ENCODE data around the gene TRIM37. TPM values are rescaled to one million over a fixed set of nuclear protein-coding genes. Genes with fewer than 3 reads are reported as not detected.

The TRIM37 gene
- total RNA-seq, 1 experiment from 2014 or later = 62.3 TPM

DNA sequence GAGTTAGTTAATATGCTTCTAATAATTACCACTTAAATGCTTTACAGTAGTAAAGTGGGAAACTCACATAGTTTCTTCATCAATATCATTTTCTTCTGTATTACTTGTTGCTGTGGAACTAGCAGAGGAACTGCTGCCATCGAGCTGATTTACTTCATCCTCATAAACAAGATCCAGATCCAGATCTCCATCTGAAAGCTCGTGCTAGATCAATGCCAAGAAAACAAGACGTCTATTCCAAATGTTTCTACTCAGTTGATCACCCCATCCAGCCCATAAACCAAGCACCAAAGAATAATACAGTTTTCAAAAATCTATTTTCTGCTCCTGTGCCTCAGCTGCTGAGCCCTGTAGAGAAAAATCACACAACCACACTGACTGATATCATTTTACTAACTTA, 59.1 kb downstream of the TRIM37 start (continued):
- TF ChIP-seq, protein P1, sequence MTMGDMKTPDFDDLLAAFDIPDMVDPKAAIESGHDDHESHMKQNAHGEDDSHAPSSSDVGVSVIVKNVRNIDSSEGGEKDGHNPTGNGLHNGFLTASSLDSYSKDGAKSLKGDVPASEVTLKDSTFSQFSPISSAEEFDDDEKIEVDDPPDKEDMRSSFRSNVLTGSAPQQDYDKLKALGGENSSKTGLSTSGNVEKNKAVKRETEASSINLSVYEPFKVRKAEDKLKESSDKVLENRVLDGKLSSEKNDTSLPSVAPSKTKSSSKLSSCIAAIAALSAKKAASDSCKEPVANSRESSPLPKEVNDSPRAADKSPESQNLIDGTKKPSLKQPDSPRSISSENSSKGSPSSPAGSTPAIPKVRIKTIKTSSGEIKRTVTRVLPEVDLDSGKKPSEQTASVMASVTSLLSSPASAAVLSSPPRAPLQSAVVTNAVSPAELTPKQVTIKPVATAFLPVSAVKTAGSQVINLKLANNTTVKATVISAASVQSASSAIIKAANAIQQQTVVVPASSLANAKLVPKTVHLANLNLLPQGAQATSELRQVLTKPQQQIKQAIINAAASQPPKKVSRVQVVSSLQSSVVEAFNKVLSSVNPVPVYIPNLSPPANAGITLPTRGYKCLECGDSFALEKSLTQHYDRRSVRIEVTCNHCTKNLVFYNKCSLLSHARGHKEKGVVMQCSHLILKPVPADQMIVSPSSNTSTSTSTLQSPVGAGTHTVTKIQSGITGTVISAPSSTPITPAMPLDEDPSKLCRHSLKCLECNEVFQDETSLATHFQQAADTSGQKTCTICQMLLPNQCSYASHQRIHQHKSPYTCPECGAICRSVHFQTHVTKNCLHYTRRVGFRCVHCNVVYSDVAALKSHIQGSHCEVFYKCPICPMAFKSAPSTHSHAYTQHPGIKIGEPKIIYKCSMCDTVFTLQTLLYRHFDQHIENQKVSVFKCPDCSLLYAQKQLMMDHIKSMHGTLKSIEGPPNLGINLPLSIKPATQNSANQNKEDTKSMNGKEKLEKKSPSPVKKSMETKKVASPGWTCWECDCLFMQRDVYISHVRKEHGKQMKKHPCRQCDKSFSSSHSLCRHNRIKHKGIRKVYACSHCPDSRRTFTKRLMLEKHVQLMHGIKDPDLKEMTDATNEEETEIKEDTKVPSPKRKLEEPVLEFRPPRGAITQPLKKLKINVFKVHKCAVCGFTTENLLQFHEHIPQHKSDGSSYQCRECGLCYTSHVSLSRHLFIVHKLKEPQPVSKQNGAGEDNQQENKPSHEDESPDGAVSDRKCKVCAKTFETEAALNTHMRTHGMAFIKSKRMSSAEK (CRISPR knock-in tag; IDR thresholded peaks at IDR 0.05; ENCODE audit: borderline replicate concordance) = no peak

DNA sequence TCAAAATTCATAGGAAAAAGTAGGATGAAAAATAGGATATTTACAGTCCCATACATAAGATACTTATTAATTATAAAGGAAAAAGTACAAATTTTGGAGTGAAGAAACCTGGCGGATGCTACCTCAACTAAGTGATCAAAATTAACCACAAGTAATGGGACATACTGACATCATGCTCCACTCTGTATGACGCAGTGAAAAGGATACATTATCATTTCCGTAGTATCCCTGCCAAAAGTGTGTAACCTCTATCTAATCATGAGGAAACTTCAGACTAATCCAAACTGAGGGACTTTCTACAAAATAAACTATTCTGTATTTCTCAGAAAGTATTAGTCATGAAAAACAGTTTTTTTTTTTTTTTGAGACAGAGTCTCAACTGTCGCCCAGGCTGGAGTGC, 60.5 kb downstream of the TRIM37 start:
- no peak overlapping the region for H3K27ac Mint-ChIP-seq
- peaks cover 52% of the 10 kb centered on the region for H3K36me3 Mint-ChIP-seq
- no peaks in the 10 kb centered on the region for H3K4me1 Mint-ChIP-seq
- H3K9me3 Mint-ChIP-seq = no peaks in the 10 kb centered on the region
- POLR2A ChIA-PET = no interaction called here
- H3K4me3 Mint-ChIP-seq = no peak overlapping the region
- no peaks in the 10 kb centered on the region for H3K27me3 Mint-ChIP-seq (ENCODE audit: low read depth)
- ATAC-seq (no peak), DNase-seq (ENCODE audit: low spot score) (no peak)
- CTCF ChIA-PET = no interaction called here
- TF ChIP-seq KAT7 (CRISPR knock-in tag; IDR thresholded peaks at IDR 0.05; ENCODE audit: borderline replicate concordance) (no peak), NR1H2 (CRISPR knock-in tag; IDR thresholded peaks at IDR 0.05) (no peak), ESRRA (CRISPR knock-in tag; IDR thresholded peaks at IDR 0.05; ENCODE audit: borderline replicate concordance) (no peak), IRF2 (CRISPR knock-in tag; IDR thresholded peaks at IDR 0.05; ENCODE audit: borderline replicate concordance, low read depth) (no peak), MXD4 (CRISPR knock-in tag; IDR thresholded peaks at IDR 0.05; ENCODE audit: borderline replicate concordance) (no peak), ZNF121 (CRISPR knock-in tag; IDR thresholded peaks at IDR 0.05) (no peak), ZNF219 (CRISPR knock-in tag; IDR thresholded peaks at IDR 0.05; ENCODE audit: borderline replicate concordance) (no peak), CREB1 (CRISPR knock-in tag; IDR thresholded peaks at IDR 0.05) (no peak), TCF7 (CRISPR knock-in tag; IDR thresholded peaks at IDR 0.05; ENCODE audit: low read depth) (no peak), ZNF416 (CRISPR knock-in tag; IDR thresholded peaks at IDR 0.05) (no peak), FOXP1 (CRISPR knock-in tag; IDR thresholded peaks at IDR 0.05; ENCODE audit: borderline replicate concordance) (no peak), EMX1 (CRISPR knock-in tag; IDR thresholded peaks at IDR 0.05) (no peak), NR3C1 (CRISPR knock-in tag; conservative IDR thresholded peaks at IDR 0.05; ENCODE audit: low read depth) (no peak), NFE2L1 (CRISPR knock-in tag; IDR thresholded peaks at IDR 0.05) (no peak), ZBTB21 (CRISPR knock-in tag; IDR thresholded peaks at IDR 0.05; ENCODE audit: borderline replicate concordance) (no peak), JUN (CRISPR knock-in tag; IDR thresholded peaks at IDR 0.05) (no peak), PRRX2 (CRISPR knock-in tag; IDR thresholded peaks at IDR 0.05) (no peak)
- TF ChIP-seq, protein P2, sequence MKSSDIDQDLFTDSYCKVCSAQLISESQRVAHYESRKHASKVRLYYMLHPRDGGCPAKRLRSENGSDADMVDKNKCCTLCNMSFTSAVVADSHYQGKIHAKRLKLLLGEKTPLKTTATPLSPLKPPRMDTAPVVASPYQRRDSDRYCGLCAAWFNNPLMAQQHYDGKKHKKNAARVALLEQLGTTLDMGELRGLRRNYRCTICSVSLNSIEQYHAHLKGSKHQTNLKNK (CRISPR knock-in tag; IDR thresholded peaks at IDR 0.05) = no peak

DNA sequence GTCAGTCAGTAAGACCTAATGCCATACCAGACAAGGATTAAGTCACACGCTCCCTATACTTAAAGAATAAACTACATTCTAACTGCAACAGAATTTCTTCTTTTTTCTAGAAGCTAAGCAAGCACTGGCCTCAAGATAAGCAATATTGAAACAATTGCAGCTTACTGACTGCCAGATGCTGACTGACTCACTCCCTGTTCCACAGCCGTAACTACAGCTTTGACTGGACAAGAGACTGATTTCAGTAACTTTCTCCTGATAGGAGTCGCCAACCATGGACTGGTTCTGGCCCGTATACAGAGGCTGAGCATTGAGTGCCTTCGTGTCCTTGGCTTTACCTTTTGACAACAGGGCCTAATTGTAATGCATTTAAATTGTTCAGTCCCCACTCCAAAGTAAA, 67.9 kb downstream of the TRIM37 start:
- H3K4me1 Mint-ChIP-seq = no peaks in the 10 kb centered on the region
- TF ChIP-seq, protein P3, sequence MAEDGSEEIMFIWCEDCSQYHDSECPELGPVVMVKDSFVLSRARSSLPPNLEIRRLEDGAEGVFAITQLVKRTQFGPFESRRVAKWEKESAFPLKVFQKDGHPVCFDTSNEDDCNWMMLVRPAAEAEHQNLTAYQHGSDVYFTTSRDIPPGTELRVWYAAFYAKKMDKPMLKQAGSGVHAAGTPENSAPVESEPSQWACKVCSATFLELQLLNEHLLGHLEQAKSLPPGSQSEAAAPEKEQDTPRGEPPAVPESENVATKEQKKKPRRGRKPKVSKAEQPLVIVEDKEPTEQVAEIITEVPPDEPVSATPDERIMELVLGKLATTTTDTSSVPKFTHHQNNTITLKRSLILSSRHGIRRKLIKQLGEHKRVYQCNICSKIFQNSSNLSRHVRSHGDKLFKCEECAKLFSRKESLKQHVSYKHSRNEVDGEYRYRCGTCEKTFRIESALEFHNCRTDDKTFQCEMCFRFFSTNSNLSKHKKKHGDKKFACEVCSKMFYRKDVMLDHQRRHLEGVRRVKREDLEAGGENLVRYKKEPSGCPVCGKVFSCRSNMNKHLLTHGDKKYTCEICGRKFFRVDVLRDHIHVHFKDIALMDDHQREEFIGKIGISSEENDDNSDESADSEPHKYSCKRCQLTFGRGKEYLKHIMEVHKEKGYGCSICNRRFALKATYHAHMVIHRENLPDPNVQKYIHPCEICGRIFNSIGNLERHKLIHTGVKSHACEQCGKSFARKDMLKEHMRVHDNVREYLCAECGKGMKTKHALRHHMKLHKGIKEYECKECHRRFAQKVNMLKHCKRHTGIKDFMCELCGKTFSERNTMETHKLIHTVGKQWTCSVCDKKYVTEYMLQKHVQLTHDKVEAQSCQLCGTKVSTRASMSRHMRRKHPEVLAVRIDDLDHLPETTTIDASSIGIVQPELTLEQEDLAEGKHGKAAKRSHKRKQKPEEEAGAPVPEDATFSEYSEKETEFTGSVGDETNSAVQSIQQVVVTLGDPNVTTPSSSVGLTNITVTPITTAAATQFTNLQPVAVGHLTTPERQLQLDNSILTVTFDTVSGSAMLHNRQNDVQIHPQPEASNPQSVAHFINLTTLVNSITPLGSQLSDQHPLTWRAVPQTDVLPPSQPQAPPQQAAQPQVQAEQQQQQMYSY (CRISPR knock-in tag; IDR thresholded peaks at IDR 0.05) = no peak
- TF ChIP-seq, protein P4, sequence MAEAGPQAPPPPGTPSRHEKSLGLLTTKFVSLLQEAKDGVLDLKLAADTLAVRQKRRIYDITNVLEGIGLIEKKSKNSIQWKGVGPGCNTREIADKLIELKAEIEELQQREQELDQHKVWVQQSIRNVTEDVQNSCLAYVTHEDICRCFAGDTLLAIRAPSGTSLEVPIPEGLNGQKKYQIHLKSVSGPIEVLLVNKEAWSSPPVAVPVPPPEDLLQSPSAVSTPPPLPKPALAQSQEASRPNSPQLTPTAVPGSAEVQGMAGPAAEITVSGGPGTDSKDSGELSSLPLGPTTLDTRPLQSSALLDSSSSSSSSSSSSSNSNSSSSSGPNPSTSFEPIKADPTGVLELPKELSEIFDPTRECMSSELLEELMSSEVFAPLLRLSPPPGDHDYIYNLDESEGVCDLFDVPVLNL (CRISPR knock-in tag; IDR thresholded peaks at IDR 0.05; ENCODE audit: borderline replicate concordance, low read depth) = no peak
- ChIA-PET CTCF (no interaction called here), POLR2A (no interaction called here)
- H3K27ac Mint-ChIP-seq = no peak overlapping the region
- ATAC-seq = no peak
- no peaks in the 10 kb centered on the region for H3K9me3 Mint-ChIP-seq
- H3K27me3 Mint-ChIP-seq (ENCODE audit: low read depth) = no peaks in the 10 kb centered on the region
- H3K36me3 Mint-ChIP-seq = peaks cover 45% of the 10 kb centered on the region
- no peak for DNase-seq (ENCODE audit: low spot score)
- H3K4me3 Mint-ChIP-seq = no peak overlapping the region

Data from WTC11 (cell line).